ENCODE measurements around the gene CXCR2.
"Not testable (repeated sequence)": the region's sequence is repeated elsewhere in the genome, so short reads cannot be mapped to it uniquely, and the experiment has no call there.

CXCR2 gene

GRCh38 chr2:218095853-218096252 lies 30.0 kb upstream of the CXCR2 start:
- Histone ChIP-seq H3K36me3 (ENCODE audit: control insufficient read depth, insufficient read depth, low read length) (no peaks in the 10 kb centered on the region), H3K4me1 (ENCODE audit: control insufficient read depth, insufficient read depth, low read length) (no peaks in the 10 kb centered on the region), H3K27me3 (ENCODE audit: control insufficient read depth, insufficient read depth, low read length) (no peaks in the 10 kb centered on the region), H3K9me3 (ENCODE audit: control insufficient read depth, low read length) (no peaks in the 10 kb centered on the region), H3K9ac (ENCODE audit: low read length) (no peak overlapping the region), H3K4me3 (ENCODE audit: low read length) (no peak overlapping the region)

- no peaks in the 10 kb centered on the region for H3K27me3 ChIP-seq (ENCODE audit: control insufficient read depth, insufficient read depth, low read length)
- H3K9ac ChIP-seq (ENCODE audit: low read length): no peak overlapping the region
- H3K36me3 ChIP-seq (ENCODE audit: control insufficient read depth, insufficient read depth, low read length): no peaks in the 10 kb centered on the region
- no peaks in the 10 kb centered on the region for H3K9me3 ChIP-seq (ENCODE audit: control insufficient read depth, low read length)
- H3K4me3 ChIP-seq (ENCODE audit: low read length): no peak overlapping the region
- H3K4me1 ChIP-seq (ENCODE audit: control insufficient read depth, insufficient read depth, low read length): no peaks in the 10 kb centered on the region
Measured at GRCh38 chr2:218097975-218098374, 27.9 kb upstream of the CXCR2 start.

- H3K4me3 ChIP-seq (ENCODE audit: low read length); H3K27me3 ChIP-seq (ENCODE audit: control insufficient read depth, insufficient read depth, low read length); H3K9me3 ChIP-seq (ENCODE audit: control insufficient read depth, low read length); H3K4me1 ChIP-seq (ENCODE audit: control insufficient read depth, insufficient read depth, low read length); H3K9ac ChIP-seq (ENCODE audit: low read length); H3K36me3 ChIP-seq (ENCODE audit: control insufficient read depth, insufficient read depth, low read length): not testable (repeated sequence)
Measured at GRCh38 chr2:218108834-218109233, 17.0 kb upstream of the CXCR2 start.

GRCh38 chr2:218121789-218122188 lies 4.0 kb upstream of the CXCR2 start:
- H3K9ac ChIP-seq (ENCODE audit: low read length); H3K27me3 ChIP-seq (ENCODE audit: control insufficient read depth, insufficient read depth, low read length); H3K4me1 ChIP-seq (ENCODE audit: control insufficient read depth, insufficient read depth, low read length); H3K9me3 ChIP-seq (ENCODE audit: control insufficient read depth, low read length); H3K36me3 ChIP-seq (ENCODE audit: control insufficient read depth, insufficient read depth, low read length); H3K4me3 ChIP-seq (ENCODE audit: low read length): not testable (repeated sequence)

- H3K9me3 ChIP-seq (ENCODE audit: control insufficient read depth, low read length); H3K4me3 ChIP-seq (ENCODE audit: low read length); H3K36me3 ChIP-seq (ENCODE audit: control insufficient read depth, insufficient read depth, low read length); H3K9ac ChIP-seq (ENCODE audit: low read length); H3K27me3 ChIP-seq (ENCODE audit: control insufficient read depth, insufficient read depth, low read length); H3K4me1 ChIP-seq (ENCODE audit: control insufficient read depth, insufficient read depth, low read length): not testable (repeated sequence)
Measured at GRCh38 chr2:218122286-218122685, 3.5 kb upstream of the CXCR2 start.

GRCh38 chr2:218123986-218124385 lies 1.8 kb upstream of the CXCR2 start:
- H3K9ac ChIP-seq (ENCODE audit: low read length): no peak overlapping the region
- H3K9me3 ChIP-seq (ENCODE audit: control insufficient read depth, low read length): no peaks in the 10 kb centered on the region
- no peaks in the 10 kb centered on the region for H3K27me3 ChIP-seq (ENCODE audit: control insufficient read depth, insufficient read depth, low read length)
- H3K4me3 ChIP-seq (ENCODE audit: low read length): no peak overlapping the region
- H3K36me3 ChIP-seq (ENCODE audit: control insufficient read depth, insufficient read depth, low read length): no peaks in the 10 kb centered on the region
- peaks cover 5% of the 10 kb centered on the region for H3K4me1 ChIP-seq (ENCODE audit: control insufficient read depth, insufficient read depth, low read length)

GRCh38 chr2:218125095-218125494 lies 733 bp upstream of the CXCR2 start:
- H3K36me3 ChIP-seq (ENCODE audit: control insufficient read depth, insufficient read depth, low read length): no peaks in the 10 kb centered on the region
- no peak overlapping the region for H3K4me3 ChIP-seq (ENCODE audit: low read length)
- no peaks in the 10 kb centered on the region for H3K9me3 ChIP-seq (ENCODE audit: control insufficient read depth, low read length)
- no peak overlapping the region for H3K9ac ChIP-seq (ENCODE audit: low read length)
- no peaks in the 10 kb centered on the region for H3K27me3 ChIP-seq (ENCODE audit: control insufficient read depth, insufficient read depth, low read length)
- peaks cover 12% of the 10 kb centered on the region for H3K4me1 ChIP-seq (ENCODE audit: control insufficient read depth, insufficient read depth, low read length)

- H3K9me3 ChIP-seq (ENCODE audit: control insufficient read depth, low read length): no peaks in the 10 kb centered on the region
- no peak overlapping the region for H3K4me3 ChIP-seq (ENCODE audit: low read length)
- peaks cover 12% of the 10 kb centered on the region for H3K4me1 ChIP-seq (ENCODE audit: control insufficient read depth, insufficient read depth, low read length)
- H3K9ac ChIP-seq (ENCODE audit: low read length): no peak overlapping the region
- H3K36me3 ChIP-seq (ENCODE audit: control insufficient read depth, insufficient read depth, low read length): no peaks in the 10 kb centered on the region
- H3K27me3 ChIP-seq (ENCODE audit: control insufficient read depth, insufficient read depth, low read length): no peaks in the 10 kb centered on the region
Measured at GRCh38 chr2:218127929-218128455, 2.2 kb downstream of the CXCR2 start.

- Histone ChIP-seq H3K4me3 (ENCODE audit: low read length) (no peak overlapping the region), H3K4me1 (ENCODE audit: control insufficient read depth, insufficient read depth, low read length) (peaks cover 12% of the 10 kb centered on the region), H3K9me3 (ENCODE audit: control insufficient read depth, low read length) (no peaks in the 10 kb centered on the region)
Measured at GRCh38 chr2:218128781-218129457, 3.1 kb downstream of the CXCR2 start.

GRCh38 chr2:218129458-218130135 lies 3.8 kb downstream of the CXCR2 start:
- Histone ChIP-seq H3K9me3 (ENCODE audit: control insufficient read depth, low read length) (no peaks in the 10 kb centered on the region), H3K9ac (ENCODE audit: low read length) (no peak overlapping the region), H3K27me3 (ENCODE audit: control insufficient read depth, insufficient read depth, low read length) (no peaks in the 10 kb centered on the region), H3K4me3 (ENCODE audit: low read length) (no peak overlapping the region), H3K36me3 (ENCODE audit: control insufficient read depth, insufficient read depth, low read length) (no peaks in the 10 kb centered on the region), H3K4me1 (ENCODE audit: control insufficient read depth, insufficient read depth, low read length) (peaks cover 12% of the 10 kb centered on the region)

More at GRCh38 chr2:218128781-218129457, 3.1 kb downstream of the CXCR2 start:
- no peaks in the 10 kb centered on the region for H3K36me3 ChIP-seq (ENCODE audit: control insufficient read depth, insufficient read depth, low read length)
- no peak overlapping the region for H3K9ac ChIP-seq (ENCODE audit: low read length)
- H3K27me3 ChIP-seq (ENCODE audit: control insufficient read depth, insufficient read depth, low read length): no peaks in the 10 kb centered on the region

GRCh38 chr2:218130377-218130776 lies 4.5 kb downstream of the CXCR2 start:
- no peaks in the 10 kb centered on the region for H3K36me3 ChIP-seq (ENCODE audit: control insufficient read depth, insufficient read depth, low read length)
- H3K9ac ChIP-seq (ENCODE audit: low read length): no peak overlapping the region
- H3K9me3 ChIP-seq (ENCODE audit: control insufficient read depth, low read length): no peaks in the 10 kb centered on the region
- no peak overlapping the region for H3K4me3 ChIP-seq (ENCODE audit: low read length)
- H3K4me1 ChIP-seq (ENCODE audit: control insufficient read depth, insufficient read depth, low read length): peaks cover 12% of the 10 kb centered on the region
- H3K27me3 ChIP-seq (ENCODE audit: control insufficient read depth, insufficient read depth, low read length): no peaks in the 10 kb centered on the region

GRCh38 chr2:218130822-218131221 lies 5.0 kb downstream of the CXCR2 start:
- H3K9ac ChIP-seq (ENCODE audit: low read length): no peak overlapping the region
- no peaks in the 10 kb centered on the region for H3K36me3 ChIP-seq (ENCODE audit: control insufficient read depth, insufficient read depth, low read length)
- H3K27me3 ChIP-seq (ENCODE audit: control insufficient read depth, insufficient read depth, low read length): no peaks in the 10 kb centered on the region
- no peak overlapping the region for H3K4me3 ChIP-seq (ENCODE audit: low read length)
- H3K9me3 ChIP-seq (ENCODE audit: control insufficient read depth, low read length): no peaks in the 10 kb centered on the region
- peaks cover 12% of the 10 kb centered on the region for H3K4me1 ChIP-seq (ENCODE audit: control insufficient read depth, insufficient read depth, low read length)
